Measurements from ENCODE around the gene PTDSS2. TPM values are rescaled to one million over a fixed set of nuclear protein-coding genes. Genes with fewer than 3 reads are reported as not detected.
"Not testable (repeated sequence)": the region's sequence is repeated elsewhere in the genome, so short reads cannot be mapped to it uniquely, and the experiment has no call there.

PTDSS2 gene
- total RNA-seq, 4 donors from 2014 or later: 22.3 to 31.0 (median 25.3) TPM

GRCh38 chr11:422249-422656 lies 27.8 kb upstream of the PTDSS2 start:
- TF ChIP-seq POLR2AphosphoS5 (IDR thresholded peaks at IDR 0.05) (no peak), POLR2A (IDR thresholded peaks at IDR 0.05) (no peak), CTCF (IDR thresholded peaks at IDR 0.05) (no peak), EP300 (IDR thresholded peaks at IDR 0.05) (no peak)
- Histone ChIP-seq H3K27ac (no peak overlapping the region), H3K36me3 (no peaks in the 10 kb centered on the region), H3K27me3 (peaks cover 10% of the 10 kb centered on the region), H3K4me1 (peaks cover 6% of the 10 kb centered on the region), H3K4me3 (no peak overlapping the region), H3K9me3 (no peaks in the 10 kb centered on the region)
- WGBS: 82% methylated on average over 9 of the region's 10 CpGs
- DNase-seq (ENCODE audit: low spot score in 2 of 2): no peak

- no peak for DNase-seq (ENCODE audit: low spot score in 2 of 2)
- peaks cover 5% of the 10 kb centered on the region for H3K36me3 ChIP-seq
- TF ChIP-seq POLR2AphosphoS5 (IDR thresholded peaks at IDR 0.05) (no peak), POLR2A (IDR thresholded peaks at IDR 0.05) (no peak), EP300 (IDR thresholded peaks at IDR 0.05) (no peak), CTCF (IDR thresholded peaks at IDR 0.05) (no peak)
- H3K4me3 ChIP-seq: no peak overlapping the region
- WGBS: 88% methylated on average over 4 of the region's 4 CpGs
- H3K27me3 ChIP-seq: no peaks in the 10 kb centered on the region
- no peaks in the 10 kb centered on the region for H3K4me1 ChIP-seq
- H3K9me3 ChIP-seq: no peaks in the 10 kb centered on the region
- no peak overlapping the region for H3K27ac ChIP-seq
Measured at GRCh38 chr11:424232-424631, 25.8 kb upstream of the PTDSS2 start.

- not testable (repeated sequence) for H3K4me1 ChIP-seq; H3K36me3 ChIP-seq; H3K4me3 ChIP-seq; DNase-seq (ENCODE audit: low spot score in 2 of 2); H3K27me3 ChIP-seq; H3K9me3 ChIP-seq; H3K27ac ChIP-seq
- WGBS: 57% methylated on average over 32 of the region's 45 CpGs
Measured at GRCh38 chr11:424766-425165, 25.3 kb upstream of the PTDSS2 start.

- H3K36me3 ChIP-seq: peaks cover 5% of the 10 kb centered on the region
- WGBS: 76% methylated on average over 4 of the region's 4 CpGs
- no peak for DNase-seq (ENCODE audit: low spot score in 2 of 2)
- no peaks in the 10 kb centered on the region for H3K4me1 ChIP-seq
- H3K27me3 ChIP-seq: no peaks in the 10 kb centered on the region
- TF ChIP-seq POLR2A (IDR thresholded peaks at IDR 0.05) (no peak), POLR2AphosphoS5 (IDR thresholded peaks at IDR 0.05) (no peak), CTCF (IDR thresholded peaks at IDR 0.05) (no peak), EP300 (IDR thresholded peaks at IDR 0.05) (no peak)
- H3K4me3 ChIP-seq: no peak overlapping the region
- H3K9me3 ChIP-seq: no peaks in the 10 kb centered on the region
- H3K27ac ChIP-seq: no peak overlapping the region
Measured at GRCh38 chr11:425301-425700, 24.8 kb upstream of the PTDSS2 start.

- Histone ChIP-seq H3K4me1 (no peaks in the 10 kb centered on the region), H3K27ac (no peak overlapping the region), H3K36me3 (peaks cover 5% of the 10 kb centered on the region), H3K9me3 (no peaks in the 10 kb centered on the region), H3K4me3 (no peak overlapping the region), H3K27me3 (no peaks in the 10 kb centered on the region)
- DNase-seq (ENCODE audit: low spot score in 2 of 2): no peak
- no peak for TF ChIP-seq POLR2A (IDR thresholded peaks at IDR 0.05)
- no peak for TF ChIP-seq CTCF (IDR thresholded peaks at IDR 0.05)
- TF ChIP-seq POLR2AphosphoS5 (IDR thresholded peaks at IDR 0.05): no peak
- TF ChIP-seq EP300 (IDR thresholded peaks at IDR 0.05): no peak
- 93% methylated on average over 3 of the region's 8 CpGs for WGBS
Measured at GRCh38 chr11:426851-427250, 23.2 kb upstream of the PTDSS2 start.

- no peak overlapping the region for H3K27ac ChIP-seq
- 95% methylated on average over 13 of the region's 24 CpGs for WGBS
- H3K36me3 ChIP-seq: peaks cover 5% of the 10 kb centered on the region
- no peaks in the 10 kb centered on the region for H3K9me3 ChIP-seq
- no peaks in the 10 kb centered on the region for H3K4me1 ChIP-seq
- no peaks in the 10 kb centered on the region for H3K27me3 ChIP-seq
- DNase-seq (ENCODE audit: low spot score in 2 of 2): no peak
- TF ChIP-seq POLR2AphosphoS5 (IDR thresholded peaks at IDR 0.05) (no peak), CTCF (IDR thresholded peaks at IDR 0.05) (no peak), POLR2A (IDR thresholded peaks at IDR 0.05) (no peak), EP300 (IDR thresholded peaks at IDR 0.05) (no peak)
- no peak overlapping the region for H3K4me3 ChIP-seq
Measured at GRCh38 chr11:428295-428694, 21.8 kb upstream of the PTDSS2 start.

Measured in suprapubic skin (tissue), 4 donors.